HepG2 (cell line): ENCODE data around the gene BPHL. TPM values are rescaled to one million over a fixed set of nuclear protein-coding genes. Genes with fewer than 3 reads are reported as not detected.

Experiments used
- ATM ChIP-seq: fragments of 450-650 bp; IDR thresholded peaks from 2 replicates; pipeline ENCODE4 v1.7.1; 2017; ENCODE audit warnings: mild to moderate bottlenecking, borderline replicate concordance
- BCL6 ChIP-seq: IDR thresholded peaks from 2 replicates; pipeline ENCODE4 v1.6.1; 2016; ENCODE audit warnings: missing genetic modification reagents, missing compliant biosample characterization
- CHCHD3 ChIP-seq: sonication (generic); formaldehyde crosslinking; IDR thresholded peaks from 2 replicates; pipeline ENCODE4 v1.8.0; 2022; ENCODE audit warnings: mild to moderate bottlenecking, missing genetic modification reagents, moderate library complexity
- GMEB1 ChIP-seq: sonication (generic); formaldehyde crosslinking; IDR thresholded peaks from 2 replicates; pipeline ENCODE4 v1.5.1; 2020; ENCODE audit warnings: missing genetic modification reagents, mild to moderate bottlenecking, borderline replicate concordance
- HBP1 ChIP-seq: IDR thresholded peaks from 2 replicates; pipeline ENCODE4 v1.6.1; 2016; ENCODE audit warnings: low read depth, control low read depth
- HMG20A ChIP-seq: IDR thresholded peaks from 2 replicates; pipeline ENCODE4 v1.6.1; 2016; ENCODE audit warnings: borderline replicate concordance
- LRRFIP1 ChIP-seq: sonication (generic); formaldehyde crosslinking; conservative IDR thresholded peaks from 2 replicates; pipeline ENCODE4 v1.4.0; 2020; ENCODE audit warnings: missing genetic modification reagents
- MAFK ChIP-seq, 2 experiments: IDR thresholded peaks in 1 of 2; conservative IDR thresholded peaks in 1 of 2; 2 replicates each; pipeline ENCODE4 v1.6.1; 2011; ENCODE audit warnings: improper control_type of control experiment in 2 of 2, low read length in 2 of 2
- PCBP2 ChIP-seq: fragments of 200-400 bp; formaldehyde crosslinking; optimal IDR thresholded peaks from 2 replicates; pipeline ENCODE3; 2018; ENCODE audit warnings: low read length, low read depth; ENCODE audit not compliant: poor library complexity, severe bottlenecking
- RAD21 ChIP-seq: fragments of 450-650 bp; formaldehyde crosslinking; IDR thresholded peaks from 2 replicates; pipeline ENCODE4 v1.5.0; 2020; ENCODE audit warnings: mild to moderate bottlenecking
- TBL1XR1 ChIP-seq: fragments of 150-350 bp; IDR thresholded peaks from 2 replicates; pipeline ENCODE4 v1.6.1; 2014; ENCODE audit warnings: borderline replicate concordance, low read length; ENCODE audit not compliant: partially characterized antibody
- ZBTB46 ChIP-seq: sonication (generic); formaldehyde crosslinking; IDR thresholded peaks from 2 replicates; pipeline ENCODE4 v1.4.0; 2020; ENCODE audit warnings: mild to moderate bottlenecking, missing genetic modification reagents, borderline replicate concordance
- ZNF274 ChIP-seq: sonication (generic); formaldehyde crosslinking; IDR thresholded peaks from 2 replicates; pipeline ENCODE4 v1.5.1; 2020; ENCODE audit warnings: mild to moderate bottlenecking, missing genetic modification reagents
- ZNF280B ChIP-seq: sonication (generic); formaldehyde crosslinking; IDR thresholded peaks from 2 replicates; pipeline ENCODE4 v1.5.0; 2020; ENCODE audit warnings: missing genetic modification reagents, mild to moderate bottlenecking, borderline replicate concordance
- ZNF343 ChIP-seq: sonication (generic); formaldehyde crosslinking; IDR thresholded peaks from 2 replicates; pipeline ENCODE4 v1.4.0; 2020; ENCODE audit warnings: mild to moderate bottlenecking, missing genetic modification reagents
- ZNF383 ChIP-seq: sonication (generic); formaldehyde crosslinking; IDR thresholded peaks from 2 replicates; pipeline ENCODE4 v1.4.0; 2020; ENCODE audit warnings: missing genetic modification reagents, mild to moderate bottlenecking, borderline replicate concordance
- ZNF414 ChIP-seq: sonication (generic); formaldehyde crosslinking; IDR thresholded peaks from 2 replicates; pipeline ENCODE4 v1.5.0; 2020; ENCODE audit warnings: missing genetic modification reagents
- ZNF782 ChIP-seq: sonication (generic); formaldehyde crosslinking; IDR thresholded peaks from 2 replicates; pipeline ENCODE4 v1.4.0; 2020; ENCODE audit warnings: missing genetic modification reagents, mild to moderate bottlenecking, borderline replicate concordance
- ZSCAN22 ChIP-seq: sonication (generic); formaldehyde crosslinking; IDR thresholded peaks from 2 replicates; pipeline ENCODE4 v1.4.0; 2020; ENCODE audit warnings: mild to moderate bottlenecking, missing genetic modification reagents
- polyA plus RNA-seq, 8 experiments: library from polyadenylated mRNA; depleted of rRNA in 3 of 8; stranded (reverse) in 7 of 8; unstranded in 1 of 8; fragments of >200 nt; fragmentation: Illumina TruSeq in 4 of 8; extraction: Trizol in 4 of 8; gene quantifications; 2 replicates each; pipeline versions ENCODE4 v1.2.1 to v1.2.3, GENCODE V29; 2011 to 2016; ENCODE audit warnings: low read depth in 4 of 8, missing spikeins in 1 of 8, mixed read lengths in 1 of 8; ENCODE audit not compliant: insufficient read depth in 1 of 8
- total RNA-seq, 5 experiments: library from RNA; depleted of rRNA; stranded (reverse); fragments of >200 nt; fragmentation: Illumina TruSeq; extraction: Trizol; gene quantifications; 2 replicates each; pipeline ENCODE4 v1.2.3, GENCODE V29; 2016; ENCODE audit warnings: low read depth in 1 of 5

BPHL gene
- total and polyA plus RNA-seq, 2 of the 13 experiments (the other 11 are each of a cell fraction or from before 2014, with no cell fraction given): 37.8 to 39.5 TPM

- TF ChIP-seq HBP1 (CRISPR knock-in tag): no peak
- no peak for TF ChIP-seq ZNF280B (CRISPR knock-in tag)
- TF ChIP-seq MAFK (conservative IDR thresholded peaks at IDR 0.05 in 1 of 2, IDR thresholded peaks at IDR 0.05 in 1 of 2; ENCODE audit: low read length in 2 of 2): peak in 1 of 2 experiments; percentile 46; a peak in 2 of 4 replicates
- 0 out of 2 replicates have a peak, but pooled peaks have one; percentile 13 for TF ChIP-seq ZSCAN22 (CRISPR knock-in tag)
- no peak for TF ChIP-seq BCL6
- TF ChIP-seq HMG20A (CRISPR knock-in tag): no peak
- no peak for TF ChIP-seq ZBTB46
- TF ChIP-seq ZNF383 (CRISPR knock-in tag): no peak
- no peak for TF ChIP-seq ZNF343 (CRISPR knock-in tag)
- no peak for TF ChIP-seq CHCHD3 (CRISPR knock-in tag)
- no peak for TF ChIP-seq ZNF274 (CRISPR knock-in tag)
- no peak for TF ChIP-seq TBL1XR1
- TF ChIP-seq RAD21 (CRISPR knock-in tag): no peak
- TF ChIP-seq ZNF782: no peak
- no peak for TF ChIP-seq PCBP2
- no peak for TF ChIP-seq LRRFIP1 (CRISPR knock-in tag)
- 0 out of 2 replicates have a peak, but pooled peaks have one; percentile 12 for TF ChIP-seq ZNF414
- TF ChIP-seq ATM: no peak
- no peak for TF ChIP-seq GMEB1
Observed at GRCh38 chr6:3136292-3137011, 17.9 kb downstream of the BPHL start (continued).
